HL-60/S4 treated with retinoic acid at 250 ng/mL for 4 days and 3 days (cell line): ENCODE results near the gene ANO5.
"Not testable (repeated sequence)": the region's sequence is repeated elsewhere in the genome, so short reads cannot be mapped to it uniquely, and the experiment has no call there.

ENCODE experiments used
- in situ Hi-C: fragments of 300-500 bp; cut with MboI; formaldehyde crosslinking; loops from 2 replicates; pipeline ENCODE4 v1.7.0; 2022; ENCODE audit warnings: low sequenced_read_pairs

Gene ANO5

GRCh38 chr11:22199243-22199642 lies 6.4 kb downstream of the ANO5 start:
- in situ Hi-C loops: no loop called here

DNA sequence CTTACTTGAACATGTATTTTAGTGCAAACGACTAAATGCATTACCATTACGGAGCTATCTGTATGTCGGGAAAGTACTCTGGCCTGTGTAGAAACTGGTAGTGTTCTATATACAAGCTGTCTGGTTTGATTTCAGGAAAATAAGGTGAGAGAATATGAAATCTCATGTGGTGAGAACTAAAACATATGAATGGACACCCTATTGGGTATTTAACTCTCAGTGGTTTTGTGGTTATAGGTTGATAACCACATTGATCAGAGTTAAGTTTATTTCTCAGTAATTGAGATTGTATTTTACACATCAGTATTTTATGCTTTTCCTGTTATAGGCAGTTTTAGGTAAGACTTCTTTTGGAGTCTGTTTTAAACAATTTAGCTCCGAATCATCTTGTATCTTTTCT lies 10.4 kb downstream of the ANO5 start:
- in situ Hi-C loops: no loop called here

GRCh38 chr11:22207162-22207561 lies 14.3 kb downstream of the ANO5 start:
- in situ Hi-C loops: no loop called here

- in situ Hi-C loops: no loop called here
Measured at GRCh38 chr11:22208151-22208858, 15.4 kb downstream of the ANO5 start.

DNA sequence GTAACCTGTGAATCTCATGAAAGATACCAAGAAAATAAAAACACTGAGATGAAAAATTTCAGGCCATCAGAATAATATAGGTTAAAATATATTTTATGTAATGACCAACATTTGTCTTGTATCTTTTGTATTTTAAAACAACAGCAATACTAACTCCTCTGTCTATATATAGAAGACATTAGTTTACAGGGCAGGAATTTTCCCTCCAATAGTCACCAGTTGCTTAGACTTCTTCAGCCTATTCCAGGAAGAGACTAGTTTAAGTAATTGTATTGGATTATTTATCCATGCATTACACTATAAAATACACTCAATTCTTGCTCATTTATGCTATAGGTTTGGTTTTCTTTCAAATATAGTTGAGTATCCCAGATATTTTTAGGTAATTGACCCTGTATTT lies 24.1 kb downstream of the ANO5 start:
- in situ Hi-C loops: no loop called here

DNA sequence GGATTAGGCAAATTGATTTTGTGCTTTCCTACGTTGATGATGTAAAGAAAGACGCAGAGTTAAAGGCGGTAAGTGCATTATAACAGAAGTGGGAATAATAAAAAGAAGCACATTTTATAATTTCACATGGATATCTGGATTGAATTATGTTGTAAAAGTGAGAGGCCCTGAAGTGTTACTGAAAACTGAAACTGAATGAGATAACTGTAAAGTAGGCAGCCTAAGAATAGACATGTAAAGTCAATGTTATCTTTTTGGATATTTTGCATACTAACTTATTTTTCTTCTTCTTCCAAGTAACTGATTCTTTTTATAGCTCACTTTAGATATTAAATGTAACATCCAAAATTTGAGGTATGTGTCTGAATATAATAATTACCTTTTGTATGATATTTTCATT lies 28.3 kb downstream of the ANO5 start:
- in situ Hi-C loops: no loop called here

DNA sequence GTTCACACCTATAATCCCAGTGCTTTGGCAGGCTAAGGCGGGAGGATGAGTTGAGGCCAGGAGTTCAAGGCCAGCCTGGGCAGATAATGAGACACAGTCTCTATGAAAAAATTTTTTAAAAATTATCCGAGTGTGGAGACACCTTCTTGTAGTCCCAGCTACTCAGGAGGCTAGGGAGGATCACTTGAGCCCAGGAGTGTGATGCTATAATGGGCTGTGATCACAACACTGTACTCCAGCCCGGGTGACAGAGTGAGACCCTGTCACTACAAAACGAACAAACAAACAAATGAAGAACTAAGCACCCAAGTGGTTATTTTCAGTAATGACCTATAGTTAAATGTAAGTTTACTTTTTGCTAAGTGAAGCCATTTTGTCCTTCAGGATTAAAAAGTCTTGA lies 32.3 kb downstream of the ANO5 start:
- in situ Hi-C loops: no loop called here

DNA sequence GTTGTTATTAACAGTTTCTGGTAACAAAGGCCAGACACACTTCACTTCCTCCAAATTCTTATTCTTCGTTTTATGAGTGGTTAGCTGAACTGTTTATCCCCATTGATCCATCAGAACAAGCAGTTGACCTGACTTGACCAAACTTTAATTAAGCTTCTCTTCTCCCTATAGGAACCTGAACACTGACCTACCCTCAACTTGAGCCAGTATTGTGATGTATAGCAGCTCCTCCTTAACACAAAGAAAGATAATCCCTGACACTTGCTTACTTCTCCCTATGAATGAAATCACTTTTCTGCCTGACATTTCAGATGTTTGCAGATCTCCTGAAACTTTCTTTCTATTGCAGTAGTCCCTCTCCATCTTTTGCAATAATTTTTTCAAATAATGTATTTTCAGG lies 41.9 kb downstream of the ANO5 start:
- in situ Hi-C loops: no loop called here

DNA sequence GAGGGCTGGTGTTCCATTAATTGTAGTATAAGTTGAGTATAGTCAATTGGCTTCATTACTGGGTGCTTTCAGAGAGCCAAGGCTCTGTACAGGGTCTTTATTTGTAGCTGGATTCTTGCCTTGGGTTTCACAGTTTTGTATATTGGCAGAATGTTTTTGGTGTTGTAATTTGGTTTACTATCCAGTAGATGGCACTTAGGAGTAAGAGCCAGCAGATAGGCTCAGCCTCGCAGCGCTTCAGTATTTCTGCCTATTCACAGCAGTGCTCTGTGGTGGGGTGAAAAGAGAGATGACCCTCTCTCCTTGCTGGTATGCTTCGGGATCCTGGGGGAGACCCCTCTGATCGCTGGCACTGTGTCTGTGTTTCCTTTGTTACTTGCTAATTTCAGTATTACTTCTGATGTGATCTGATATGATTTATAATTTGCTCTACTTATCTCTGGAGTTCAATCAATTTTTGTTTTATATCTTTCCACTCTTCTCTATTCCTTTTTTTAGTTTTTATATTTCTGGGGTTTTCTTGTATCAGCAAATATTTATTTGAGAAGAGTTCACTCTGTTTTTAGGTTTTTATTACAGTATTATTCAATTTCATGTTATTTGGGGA lies 52.2 kb downstream of the ANO5 start:
- in situ Hi-C loops: no loop called here

GRCh38 chr11:22246992-22247391 lies 54.1 kb downstream of the ANO5 start:
- in situ Hi-C loops: no loop called here

DNA sequence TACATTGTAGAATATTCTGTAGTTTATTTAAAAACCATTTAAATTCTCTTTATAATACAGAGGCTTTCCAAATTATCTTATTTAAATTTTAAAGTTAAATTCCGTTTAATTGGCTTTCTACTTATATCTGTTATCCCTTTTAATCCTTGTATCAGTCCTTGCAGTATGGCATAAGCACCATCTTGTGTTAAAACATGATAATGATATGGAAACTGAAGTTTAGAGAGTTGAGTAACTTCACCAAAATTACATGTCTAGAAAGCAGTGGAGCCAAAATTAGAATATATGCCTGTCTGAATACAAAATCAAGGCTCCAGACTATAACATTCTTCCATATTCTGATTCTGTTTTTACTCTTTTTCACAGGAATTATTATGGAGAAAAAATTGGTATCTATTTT lies 57.0 kb downstream of the ANO5 start:
- in situ Hi-C loops: no loop called here

GRCh38 chr11:22256876-22257275 lies 64.0 kb downstream of the ANO5 start:
- in situ Hi-C loops: no loop called here

- in situ Hi-C loops: no loop called here
Measured at GRCh38 chr11:22263613-22264012, 70.7 kb downstream of the ANO5 start.

DNA sequence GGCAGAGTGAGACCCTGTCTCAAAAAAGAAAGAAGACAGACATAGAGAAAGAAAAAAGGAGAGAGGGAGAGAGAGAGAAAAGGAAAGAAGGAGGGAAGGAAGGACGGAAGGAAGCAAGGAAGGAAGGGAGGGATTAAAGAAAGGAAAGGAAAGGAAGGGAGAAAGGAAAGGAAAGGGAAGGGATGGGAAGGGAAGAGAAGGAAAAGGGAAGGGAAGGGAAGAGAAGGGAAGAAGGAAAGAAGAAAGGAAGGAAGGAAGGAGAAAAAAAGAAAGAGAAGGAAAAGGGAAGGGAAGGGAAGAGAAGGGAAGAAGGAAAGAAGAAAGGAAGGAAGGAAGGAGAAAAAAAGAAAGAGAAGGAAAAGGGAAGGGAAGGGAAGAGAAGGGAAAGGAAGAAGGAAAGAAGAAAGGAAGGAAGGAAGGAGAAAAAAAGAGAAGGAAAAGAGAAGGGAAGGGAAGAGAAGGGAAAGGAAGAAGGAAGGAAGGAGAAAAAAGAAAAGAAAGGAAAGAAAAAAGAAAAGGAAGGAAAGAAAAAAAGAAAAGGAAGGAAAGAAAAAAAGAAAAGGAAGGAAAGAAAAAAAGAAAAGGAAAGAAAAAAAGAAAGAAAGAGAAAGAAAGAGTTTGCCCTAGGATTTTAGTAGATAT lies 76.2 kb downstream of the ANO5 start:
- in situ Hi-C loops: not testable (repeated sequence)

GRCh38 chr11:22273781-22274180 lies 80.9 kb downstream of the ANO5 start:
- in situ Hi-C loops: no loop called here

- in situ Hi-C loops: no loop called here
Measured at GRCh38 chr11:22275600-22275999, 82.7 kb downstream of the ANO5 start.

DNA sequence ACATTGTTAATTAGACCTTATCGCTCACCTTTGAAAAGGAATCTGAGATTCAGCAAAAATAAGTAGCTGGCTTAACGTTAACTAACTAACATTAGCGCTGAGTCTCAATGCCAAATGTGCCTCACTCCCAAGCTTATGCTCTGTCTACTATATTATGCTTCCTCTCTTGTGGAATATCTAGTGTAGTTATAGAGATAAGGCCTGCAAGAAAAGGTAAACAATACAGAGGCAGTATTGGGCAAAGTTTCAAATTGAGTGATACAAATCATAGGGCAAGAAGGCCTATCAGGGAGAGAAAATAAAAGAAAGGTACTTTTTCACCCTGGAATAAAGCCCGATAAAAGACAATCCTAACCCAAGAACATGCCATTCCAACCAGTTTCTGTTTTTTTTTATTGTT lies 83.7 kb downstream of the ANO5 start:
- in situ Hi-C loops: no loop called here

DNA sequence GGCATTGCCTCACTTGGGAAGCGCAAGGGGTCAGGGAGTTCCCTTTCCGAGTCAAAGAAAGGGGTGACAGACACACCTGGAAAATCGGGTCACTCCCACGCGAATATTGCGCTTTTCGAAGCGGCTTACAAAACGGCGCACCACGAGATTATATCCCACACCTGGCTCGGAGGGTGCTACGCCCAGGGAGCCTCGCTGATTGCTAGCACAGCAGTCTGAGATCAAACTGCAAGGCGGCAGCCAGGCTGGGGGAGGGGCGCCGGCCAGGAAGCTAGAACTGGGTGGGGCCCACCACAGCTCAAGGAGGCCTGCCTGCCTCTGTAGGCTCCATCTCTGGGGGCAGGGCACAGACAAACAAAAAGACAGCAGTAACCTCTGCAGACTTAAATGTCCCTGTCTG lies 92.1 kb downstream of the ANO5 start:
- in situ Hi-C loops: not testable (repeated sequence)

DNA sequence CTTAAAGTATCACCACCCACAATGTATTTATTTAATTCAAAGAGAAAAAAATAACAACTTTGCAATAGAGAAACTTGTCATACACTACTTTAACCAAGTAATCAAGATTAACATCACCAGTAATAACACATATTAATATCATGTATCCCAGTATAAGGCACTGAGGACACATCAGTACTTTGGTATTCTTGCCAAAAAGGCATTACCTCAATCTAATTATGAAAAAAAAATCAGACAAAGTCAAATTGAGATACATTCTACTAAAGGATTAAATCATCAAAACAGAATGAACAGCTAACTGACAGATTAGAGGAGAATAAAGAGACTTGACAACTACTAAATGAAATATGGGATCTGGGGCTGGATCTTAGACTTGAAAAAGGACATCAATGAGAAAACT lies 109.5 kb downstream of the ANO5 start:
- in situ Hi-C loops: no loop called here

DNA sequence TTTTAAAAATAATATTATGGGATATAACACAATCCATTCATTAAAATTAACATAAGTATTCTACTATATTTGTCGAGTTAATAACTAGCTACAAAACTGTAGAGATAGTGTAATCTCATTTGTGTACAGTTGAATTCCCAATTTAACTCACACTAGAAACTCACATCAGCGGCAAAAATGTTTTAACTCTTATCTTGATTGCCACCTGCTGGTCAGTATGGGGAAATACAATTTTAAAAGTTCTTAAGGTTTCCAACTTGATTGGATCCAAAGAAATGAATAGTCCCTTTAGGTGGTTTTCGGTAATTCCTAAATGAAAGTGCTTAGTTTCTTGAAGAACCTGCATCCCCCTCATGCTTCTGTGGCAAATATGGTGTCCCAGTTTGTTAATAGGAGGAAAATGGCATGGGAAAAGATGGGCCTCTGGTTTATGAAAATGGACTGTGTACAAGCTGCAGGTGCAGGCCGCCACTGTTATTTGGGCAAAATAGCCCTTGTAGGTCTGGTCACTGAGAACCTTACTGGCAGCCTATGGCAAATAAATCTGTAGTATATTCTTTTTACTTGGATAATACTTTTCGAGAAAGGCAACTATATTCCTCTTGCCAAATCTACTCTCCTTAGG lies 111.6 kb downstream of the ANO5 start:
- in situ Hi-C loops: no loop called here

DNA sequence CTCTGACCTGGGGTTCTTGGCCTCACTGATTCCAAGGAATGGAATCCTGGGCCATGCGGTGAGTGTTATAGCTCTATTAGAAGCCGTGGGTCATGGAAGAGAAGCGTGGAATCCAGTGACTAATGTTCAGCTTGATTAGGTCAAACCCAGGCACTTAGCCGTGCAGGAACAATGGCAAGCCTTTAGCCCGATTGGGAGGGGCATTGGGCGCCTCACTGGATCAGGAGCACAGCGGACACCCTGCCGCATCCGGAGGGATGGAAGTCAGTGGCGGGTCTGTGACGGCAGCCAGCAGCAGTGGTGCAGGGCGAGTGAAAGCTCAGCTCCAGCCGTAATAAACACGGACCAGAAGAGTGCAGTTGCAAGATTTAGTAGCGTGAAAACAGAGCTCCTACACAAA lies 124.8 kb downstream of the ANO5 start:
- in situ Hi-C loops: no loop called here

GRCh38 chr11:22331771-22332170 lies 138.9 kb downstream of the ANO5 start:
- in situ Hi-C loops: no loop called here
